ENCODE measurements around the gene SDE2. TPM values are rescaled to one million over a fixed set of nuclear protein-coding genes. Genes with fewer than 3 reads are reported as not detected.

SDE2 gene
- total RNA-seq, 1 experiment from 2014 or later = 18.3 TPM

GRCh38 chr1:225953315-225953714, 45.8 kb downstream of the SDE2 start:
- in situ Hi-C loops (cut with HindIII; ENCODE audit: low pct_unique_long_range_greater_than_20kb, low sequenced_read_pairs) = no loop called here
- ATAC-seq (no peak), DNase-seq (ENCODE audit: low read depth, low spot score) (no peak)
- no peaks in the 10 kb centered on the region; the same call in 1 of the 2 replicates for H3K27me3 ChIP-seq (ENCODE audit: control insufficient read depth, insufficient read depth, low read length)
- TF ChIP-seq, protein P1, sequence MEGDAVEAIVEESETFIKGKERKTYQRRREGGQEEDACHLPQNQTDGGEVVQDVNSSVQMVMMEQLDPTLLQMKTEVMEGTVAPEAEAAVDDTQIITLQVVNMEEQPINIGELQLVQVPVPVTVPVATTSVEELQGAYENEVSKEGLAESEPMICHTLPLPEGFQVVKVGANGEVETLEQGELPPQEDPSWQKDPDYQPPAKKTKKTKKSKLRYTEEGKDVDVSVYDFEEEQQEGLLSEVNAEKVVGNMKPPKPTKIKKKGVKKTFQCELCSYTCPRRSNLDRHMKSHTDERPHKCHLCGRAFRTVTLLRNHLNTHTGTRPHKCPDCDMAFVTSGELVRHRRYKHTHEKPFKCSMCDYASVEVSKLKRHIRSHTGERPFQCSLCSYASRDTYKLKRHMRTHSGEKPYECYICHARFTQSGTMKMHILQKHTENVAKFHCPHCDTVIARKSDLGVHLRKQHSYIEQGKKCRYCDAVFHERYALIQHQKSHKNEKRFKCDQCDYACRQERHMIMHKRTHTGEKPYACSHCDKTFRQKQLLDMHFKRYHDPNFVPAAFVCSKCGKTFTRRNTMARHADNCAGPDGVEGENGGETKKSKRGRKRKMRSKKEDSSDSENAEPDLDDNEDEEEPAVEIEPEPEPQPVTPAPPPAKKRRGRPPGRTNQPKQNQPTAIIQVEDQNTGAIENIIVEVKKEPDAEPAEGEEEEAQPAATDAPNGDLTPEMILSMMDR (IDR thresholded peaks at IDR 0.05) = no peak
- TF ChIP-seq, protein P2, sequence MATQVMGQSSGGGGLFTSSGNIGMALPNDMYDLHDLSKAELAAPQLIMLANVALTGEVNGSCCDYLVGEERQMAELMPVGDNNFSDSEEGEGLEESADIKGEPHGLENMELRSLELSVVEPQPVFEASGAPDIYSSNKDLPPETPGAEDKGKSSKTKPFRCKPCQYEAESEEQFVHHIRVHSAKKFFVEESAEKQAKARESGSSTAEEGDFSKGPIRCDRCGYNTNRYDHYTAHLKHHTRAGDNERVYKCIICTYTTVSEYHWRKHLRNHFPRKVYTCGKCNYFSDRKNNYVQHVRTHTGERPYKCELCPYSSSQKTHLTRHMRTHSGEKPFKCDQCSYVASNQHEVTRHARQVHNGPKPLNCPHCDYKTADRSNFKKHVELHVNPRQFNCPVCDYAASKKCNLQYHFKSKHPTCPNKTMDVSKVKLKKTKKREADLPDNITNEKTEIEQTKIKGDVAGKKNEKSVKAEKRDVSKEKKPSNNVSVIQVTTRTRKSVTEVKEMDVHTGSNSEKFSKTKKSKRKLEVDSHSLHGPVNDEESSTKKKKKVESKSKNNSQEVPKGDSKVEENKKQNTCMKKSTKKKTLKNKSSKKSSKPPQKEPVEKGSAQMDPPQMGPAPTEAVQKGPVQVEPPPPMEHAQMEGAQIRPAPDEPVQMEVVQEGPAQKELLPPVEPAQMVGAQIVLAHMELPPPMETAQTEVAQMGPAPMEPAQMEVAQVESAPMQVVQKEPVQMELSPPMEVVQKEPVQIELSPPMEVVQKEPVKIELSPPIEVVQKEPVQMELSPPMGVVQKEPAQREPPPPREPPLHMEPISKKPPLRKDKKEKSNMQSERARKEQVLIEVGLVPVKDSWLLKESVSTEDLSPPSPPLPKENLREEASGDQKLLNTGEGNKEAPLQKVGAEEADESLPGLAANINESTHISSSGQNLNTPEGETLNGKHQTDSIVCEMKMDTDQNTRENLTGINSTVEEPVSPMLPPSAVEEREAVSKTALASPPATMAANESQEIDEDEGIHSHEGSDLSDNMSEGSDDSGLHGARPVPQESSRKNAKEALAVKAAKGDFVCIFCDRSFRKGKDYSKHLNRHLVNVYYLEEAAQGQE (IDR thresholded peaks at IDR 0.05; ENCODE audit: insufficient read depth in 1 of 2, low read depth in 2 of 2, low read length in 1 of 2) = no peak
- TF ChIP-seq POLR2AphosphoS5 (IDR thresholded peaks at IDR 0.05; ENCODE audit: low read depth, low read length) = no peak
- TF ChIP-seq SIN3A (IDR thresholded peaks at IDR 0.05; ENCODE audit: borderline replicate concordance, insufficient read depth, low read depth, low read length) = no peak
- TF ChIP-seq TCF7L2 (IDR thresholded peaks at IDR 0.05; ENCODE audit: low read depth, low read length) = no peak
- no peak overlapping the region for H3K27ac ChIP-seq (ENCODE audit: low read length)
- H3K4me3 ChIP-seq (ENCODE audit: low read depth in 2 of 2, low read length in 2 of 2) = no peak overlapping the region
- no peaks in the 10 kb centered on the region for H3K36me3 ChIP-seq (ENCODE audit: control insufficient read depth, insufficient read depth, low read length)
- intact Hi-C loops (cut with micrococcal nuclease; ENCODE audit: unreplicated experiment) = no loop called here
- POLR2A ChIA-PET = no interaction called here
- CTCF ChIA-PET = interaction anchor here (0.7 kb wide), 1 partner anchor 362 kb away, joined by 3 read pairs; no protein-coding TSS in a partner anchor
- no peaks in the 10 kb centered on the region for H3K9me3 ChIP-seq (ENCODE audit: control insufficient read depth, insufficient read depth, low read depth, low read length)
- H3K4me1 ChIP-seq (ENCODE audit: control insufficient read depth, insufficient read depth, low read length) = no peaks in the 10 kb centered on the region
- BruUV-seq (replicated peaks) = no TSS peak

GRCh38 chr1:225950905-225951497, 48.1 kb downstream of the SDE2 start:
- H3K27ac ChIP-seq (ENCODE audit: low read length) = no peak overlapping the region
- intact Hi-C loops (cut with micrococcal nuclease; ENCODE audit: unreplicated experiment) (no loop called here), in situ Hi-C loops (cut with HindIII; ENCODE audit: low pct_unique_long_range_greater_than_20kb, low sequenced_read_pairs) (no loop called here)
- H3K27me3 ChIP-seq (ENCODE audit: control insufficient read depth, insufficient read depth, low read length) = no peaks in the 10 kb centered on the region; the same call in 1 of the 2 replicates
- ChIA-PET CTCF (interaction anchor here (0.6 kb wide), 1 partner anchor 25 kb away, joined by 6 read pairs; no protein-coding TSS in a partner anchor), POLR2A (no interaction called here)
- TF ChIP-seq TCF7L2 (IDR thresholded peaks at IDR 0.05; ENCODE audit: low read depth, low read length) (no peak), POLR2AphosphoS5 (IDR thresholded peaks at IDR 0.05; ENCODE audit: low read depth, low read length) (no peak), SIN3A (IDR thresholded peaks at IDR 0.05; ENCODE audit: borderline replicate concordance, insufficient read depth, low read depth, low read length) (no peak)
- TF ChIP-seq, protein P2 (IDR thresholded peaks at IDR 0.05; ENCODE audit: insufficient read depth in 1 of 2, low read depth in 2 of 2, low read length in 1 of 2) = no peak
- TF ChIP-seq, protein P1 (IDR thresholded peaks at IDR 0.05) = no peak
- BruUV-seq (replicated peaks) = no TSS peak
- no peaks in the 10 kb centered on the region for H3K9me3 ChIP-seq (ENCODE audit: control insufficient read depth, insufficient read depth, low read depth, low read length)
- H3K4me3 ChIP-seq (ENCODE audit: low read depth in 2 of 2, low read length in 2 of 2) = no peak overlapping the region
- no peaks in the 10 kb centered on the region for H3K36me3 ChIP-seq (ENCODE audit: control insufficient read depth, insufficient read depth, low read length)
- ATAC-seq (peak; percentile 49; the same call in 1 of the 2 replicates), DNase-seq (ENCODE audit: low read depth, low spot score) (no peak)
- H3K4me1 ChIP-seq (ENCODE audit: control insufficient read depth, insufficient read depth, low read length) = no peaks in the 10 kb centered on the region
